ENCODE data around the gene CDC42BPB.

DNA sequence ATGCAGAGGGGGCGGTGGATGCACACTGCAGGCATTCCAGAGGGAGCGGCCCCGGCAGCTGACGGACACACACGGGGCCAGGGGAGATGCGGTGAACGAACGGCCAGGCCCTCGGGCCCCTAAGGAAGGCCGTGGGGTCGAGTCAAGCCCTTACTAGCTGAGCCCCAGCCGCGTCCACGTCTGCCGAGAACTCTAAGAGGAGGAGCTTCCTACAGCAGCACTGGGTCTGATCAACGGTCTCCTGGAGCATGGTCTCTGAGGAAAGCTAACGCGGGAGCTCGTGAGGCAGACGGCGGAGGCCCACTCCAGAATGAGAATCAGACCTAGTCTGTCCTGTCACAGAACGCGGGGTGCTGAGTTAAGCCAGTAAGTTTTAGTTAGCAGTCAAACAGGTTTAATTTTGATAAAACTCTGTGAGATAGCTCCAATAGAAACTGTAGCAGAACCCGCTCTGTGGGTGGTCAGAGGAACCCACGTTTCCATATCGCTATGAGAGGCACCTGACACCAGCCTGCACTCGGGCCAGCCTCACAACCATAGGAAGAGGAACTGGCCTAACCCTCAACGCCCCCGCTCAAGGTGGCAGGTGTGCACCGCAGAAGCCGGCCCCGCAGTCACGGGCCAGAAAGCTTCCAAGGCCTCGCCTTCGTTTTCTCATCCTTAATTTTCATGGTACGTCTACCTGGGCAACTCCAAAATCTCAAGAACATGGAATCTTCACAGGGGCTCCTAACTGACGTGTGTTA lies 55.5 kb downstream of the CDC42BPB start:
- TF ChIP-seq, protein P1, sequence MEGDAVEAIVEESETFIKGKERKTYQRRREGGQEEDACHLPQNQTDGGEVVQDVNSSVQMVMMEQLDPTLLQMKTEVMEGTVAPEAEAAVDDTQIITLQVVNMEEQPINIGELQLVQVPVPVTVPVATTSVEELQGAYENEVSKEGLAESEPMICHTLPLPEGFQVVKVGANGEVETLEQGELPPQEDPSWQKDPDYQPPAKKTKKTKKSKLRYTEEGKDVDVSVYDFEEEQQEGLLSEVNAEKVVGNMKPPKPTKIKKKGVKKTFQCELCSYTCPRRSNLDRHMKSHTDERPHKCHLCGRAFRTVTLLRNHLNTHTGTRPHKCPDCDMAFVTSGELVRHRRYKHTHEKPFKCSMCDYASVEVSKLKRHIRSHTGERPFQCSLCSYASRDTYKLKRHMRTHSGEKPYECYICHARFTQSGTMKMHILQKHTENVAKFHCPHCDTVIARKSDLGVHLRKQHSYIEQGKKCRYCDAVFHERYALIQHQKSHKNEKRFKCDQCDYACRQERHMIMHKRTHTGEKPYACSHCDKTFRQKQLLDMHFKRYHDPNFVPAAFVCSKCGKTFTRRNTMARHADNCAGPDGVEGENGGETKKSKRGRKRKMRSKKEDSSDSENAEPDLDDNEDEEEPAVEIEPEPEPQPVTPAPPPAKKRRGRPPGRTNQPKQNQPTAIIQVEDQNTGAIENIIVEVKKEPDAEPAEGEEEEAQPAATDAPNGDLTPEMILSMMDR (IDR thresholded peaks at IDR 0.05): no peak
- TF ChIP-seq POLR2A (IDR thresholded peaks at IDR 0.05): no peak

Measured in upper lobe of left lung (tissue), 4 donors.